ENCODE results near the gene ARL14EPL.

DNA sequence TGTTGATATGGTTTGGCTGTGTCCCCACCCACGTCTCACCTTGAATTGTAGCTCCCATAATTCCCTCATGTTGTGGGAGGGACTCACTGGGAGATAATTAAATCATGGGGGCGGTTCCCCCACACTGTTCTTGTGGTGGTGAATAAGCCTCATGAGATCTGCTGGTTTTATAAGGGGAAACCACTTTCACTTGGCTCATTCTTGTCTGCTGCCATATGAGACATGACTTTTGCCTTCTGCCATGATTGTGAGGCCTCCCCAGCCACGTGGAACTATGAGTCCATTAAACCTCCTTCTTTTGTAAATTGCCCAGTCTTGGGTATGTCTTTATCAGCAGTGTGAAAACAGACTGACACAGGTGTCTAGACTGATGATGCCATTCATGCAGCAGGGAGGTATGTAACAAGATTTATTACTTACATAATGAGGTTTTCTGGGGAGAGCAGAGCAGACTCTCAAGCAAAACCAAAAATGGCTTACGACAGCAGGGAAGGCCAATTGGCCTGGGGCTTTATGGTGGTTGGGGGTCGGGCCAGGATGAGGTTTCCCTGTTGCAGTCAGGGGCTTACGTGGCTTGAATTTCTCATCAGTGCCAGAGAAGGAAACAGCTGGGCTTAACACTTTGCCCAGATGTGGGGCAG lies 43.0 kb downstream of the ARL14EPL start:
- no peak for TF ChIP-seq CTCF (conservative IDR thresholded peaks at IDR 0.05; ENCODE audit: low read length)
- TF ChIP-seq EZH2phosphoT487 (IDR thresholded peaks at IDR 0.05; ENCODE audit: borderline replicate concordance): no peak

All from Loucy (cell line).